GM12891 (cell line): ENCODE measurements around the gene TBC1D22A.

Source experiments
- DNase-seq: peaks from one replicate; pipeline ENCODE4 v3.0.0; 2011; ENCODE audit warnings: low spot score; ENCODE audit not compliant: insufficient read length
- FAIRE-seq: peaks from 2 replicates; lab custom pipeline; 2011; peaks lifted over from hg19 to GRCh38; lab: Jason Lieb, UNC
- PAX5 ChIP-seq: IDR thresholded peaks from 2 replicates; pipeline ENCODE4 v1.6.1; 2011; ENCODE audit warnings: low read length, moderate library complexity, mild to moderate bottlenecking; ENCODE audit not compliant: insufficient read depth, severe bottlenecking
- POLR2A ChIP-seq: IDR thresholded peaks from 2 replicates; pipeline ENCODE4 v1.6.1; 2011; ENCODE audit warnings: low read depth, low read length, control low read depth
- POLR2AphosphoS5 ChIP-seq: IDR thresholded peaks from 2 replicates; pipeline ENCODE4 v1.6.1; 2011; ENCODE audit warnings: low read depth, low read length, control low read depth
- POU2F2 ChIP-seq: IDR thresholded peaks from 2 replicates; pipeline ENCODE4 v1.6.1; 2011; ENCODE audit warnings: low read depth, mild to moderate bottlenecking, control low read depth, low read length, moderate library complexity
- SPI1 ChIP-seq: IDR thresholded peaks from 2 replicates; pipeline ENCODE4 v1.6.1; 2011; ENCODE audit warnings: low read depth, low read length, control low read depth
- TAF1 ChIP-seq: IDR thresholded peaks from 2 replicates; pipeline ENCODE4 v1.6.1; 2011; ENCODE audit warnings: low read depth, low read length, control low read depth

TBC1D22A gene

GRCh38 chr22:47032091-47032943 is 269.9 kb downstream of the TBC1D22A start:
- no peak for DNase-seq
- TF ChIP-seq POLR2A (no peak), POU2F2 (no peak), PAX5 (no peak), SPI1 (no peak), TAF1 (no peak), POLR2AphosphoS5 (no peak)
- no peak for FAIRE-seq

GRCh38 chr22:47032956-47033647 is 270.7 kb downstream of the TBC1D22A start:
- FAIRE-seq (no peak), DNase-seq (no peak)
- no peak for TF ChIP-seq POLR2A
- no peak for TF ChIP-seq POU2F2
- no peak for TF ChIP-seq TAF1
- TF ChIP-seq POLR2AphosphoS5 = no peak
- TF ChIP-seq SPI1 = no peak
- TF ChIP-seq PAX5 = no peak

- FAIRE-seq = no peak
- no peak for DNase-seq
- TF ChIP-seq POU2F2 (no peak), POLR2A (no peak), SPI1 (no peak), POLR2AphosphoS5 (no peak), PAX5 (no peak), TAF1 (no peak)
Measured at GRCh38 chr22:47033648-47034000, 271.2 kb downstream of the TBC1D22A start.

DNA sequence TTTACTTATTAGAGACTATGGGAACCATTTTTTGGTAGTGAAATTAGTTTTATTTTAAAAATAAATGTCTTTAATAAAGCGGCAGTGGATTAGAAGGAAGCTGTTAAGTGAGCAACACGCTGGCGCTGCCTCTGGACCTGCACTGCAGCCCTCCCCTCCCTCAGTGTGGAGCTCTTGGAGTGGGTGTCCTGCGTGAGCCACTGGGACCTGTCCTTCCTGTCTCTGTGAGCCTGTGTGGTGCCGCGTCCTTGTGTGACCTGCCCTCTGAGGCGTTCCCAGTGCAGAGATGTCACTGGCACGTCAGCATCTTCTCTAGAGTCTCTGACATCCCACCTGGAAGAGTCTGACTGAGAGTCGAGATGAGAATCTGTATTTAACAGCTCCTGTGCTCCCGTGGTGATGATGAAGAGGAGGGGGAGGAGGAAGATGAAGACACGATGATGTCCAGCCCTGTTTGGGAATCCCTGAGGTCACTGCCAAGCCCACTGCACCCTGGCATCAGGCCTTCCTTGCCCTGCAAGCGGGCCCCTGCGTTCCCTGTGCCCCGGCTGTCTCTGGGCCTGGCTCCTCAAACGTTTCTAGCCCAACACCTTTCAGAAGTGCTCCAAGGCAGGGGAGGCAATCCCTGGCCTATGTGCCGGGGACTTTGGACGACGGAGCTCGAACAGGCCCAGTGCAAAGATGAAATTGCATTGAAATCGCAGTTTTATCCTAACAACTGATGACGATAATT is 271.8 kb downstream of the TBC1D22A start:
- FAIRE-seq = no peak
- TF ChIP-seq POU2F2 = no peak
- no peak for TF ChIP-seq TAF1
- no peak for TF ChIP-seq POLR2A
- no peak for TF ChIP-seq POLR2AphosphoS5
- no peak for TF ChIP-seq PAX5
- TF ChIP-seq SPI1 = no peak
- DNase-seq = no peak

- DNase-seq (no peak), FAIRE-seq (no peak)
- TF ChIP-seq POLR2AphosphoS5 (no peak), POU2F2 (no peak), PAX5 (no peak), POLR2A (no peak), SPI1 (no peak), TAF1 (no peak)
Measured at GRCh38 chr22:47034905-47035419, 272.5 kb downstream of the TBC1D22A start.

DNA sequence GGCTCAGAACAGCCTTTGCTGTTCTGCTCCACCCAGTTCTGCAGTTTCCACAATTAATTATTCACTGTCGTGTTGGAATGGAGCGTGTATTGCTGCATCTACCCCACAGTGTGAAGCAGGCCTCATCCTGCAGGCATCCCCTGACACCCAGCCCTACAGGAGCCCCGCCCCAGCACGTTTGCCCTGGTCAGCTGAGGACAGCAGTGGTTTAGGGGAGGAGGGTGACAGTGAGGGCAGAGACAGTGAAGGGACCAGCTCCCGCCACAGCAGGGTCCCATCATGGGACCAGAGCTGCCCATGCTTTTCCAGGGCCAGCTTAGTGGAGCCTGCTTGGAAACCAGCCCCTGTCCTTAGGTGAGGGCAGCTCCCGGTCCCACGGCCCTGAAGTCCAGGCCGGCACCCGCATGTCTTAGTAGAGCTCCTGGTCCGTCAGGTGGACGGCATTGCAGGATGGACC is 273.0 kb downstream of the TBC1D22A start:
- TF ChIP-seq PAX5 = no peak
- FAIRE-seq = no peak

DNA sequence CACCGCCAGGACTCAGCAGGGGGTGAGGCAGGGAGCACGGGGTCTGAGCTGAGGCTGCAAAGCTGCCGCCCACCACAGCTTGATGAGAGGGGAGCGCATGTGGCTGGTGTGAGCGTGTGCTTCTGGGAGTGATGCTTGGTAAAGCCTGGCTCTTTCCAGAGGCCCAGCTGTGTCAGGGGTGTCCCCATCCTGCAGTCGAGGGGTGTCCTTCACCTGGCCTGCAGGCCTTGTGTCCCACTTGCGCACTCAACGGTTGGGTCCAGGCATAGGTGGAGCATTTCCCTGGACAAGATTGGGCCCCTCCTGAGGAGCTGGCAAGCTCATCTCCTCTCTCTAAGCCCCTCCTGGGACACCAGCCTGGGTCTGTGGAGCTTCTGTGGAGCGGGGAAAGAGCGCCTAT is 273.9 kb downstream of the TBC1D22A start:
- TF ChIP-seq TAF1 (no peak), POU2F2 (no peak), SPI1 (no peak), POLR2AphosphoS5 (no peak), POLR2A (no peak), PAX5 (no peak)
- no peak for DNase-seq
- no peak for FAIRE-seq

More for the DNA sequence above, 273.0 kb downstream of the TBC1D22A start:
- no peak for DNase-seq

GRCh38 chr22:47036936-47037485 is 274.6 kb downstream of the TBC1D22A start:
- DNase-seq (no peak), FAIRE-seq (no peak)
- no peak for TF ChIP-seq POLR2AphosphoS5
- TF ChIP-seq POU2F2 = no peak
- no peak for TF ChIP-seq POLR2A
- TF ChIP-seq PAX5 = no peak
- TF ChIP-seq SPI1 = no peak
- TF ChIP-seq TAF1 = no peak
